Esophagus (tissue), 2 donors: ENCODE results near the gene SLC6A9. TPM values are rescaled to one million over a fixed set of nuclear protein-coding genes. Genes with fewer than 3 reads are reported as not detected.

ENCODE experiments used
- H3K27ac ChIP-seq, 2 donors: one replicate each; pipeline ENCODE4 v1.5.1; 2013; ENCODE audit warnings: low read depth in 2 of 2, mild to moderate bottlenecking in 2 of 2, inconsistent platforms in 1 of 2, low read length in 1 of 2, moderate library complexity in 1 of 2
- H3K27me3 ChIP-seq, 2 donors: one replicate each; pipeline ENCODE4 v1.6.1; 2013; ENCODE audit warnings: low read length in 2 of 2, control low read depth in 1 of 2, mild to moderate bottlenecking in 1 of 2; ENCODE audit not compliant: insufficient read depth in 2 of 2, control insufficient read depth in 1 of 2
- H3K36me3 ChIP-seq, 2 donors: one replicate each; pipeline ENCODE4 v1.6.1; 2013; ENCODE audit warnings: low read length in 1 of 2; ENCODE audit not compliant: control insufficient read depth in 2 of 2, insufficient read depth in 2 of 2
- H3K4me1 ChIP-seq, 2 donors: one replicate each; pipeline ENCODE4 v1.6.1; 2013; ENCODE audit warnings: low read length in 1 of 2; ENCODE audit not compliant: control insufficient read depth in 2 of 2, insufficient read depth in 2 of 2
- H3K4me3 ChIP-seq, 2 donors: one replicate each; pipeline ENCODE4 v1.5.1; 2013; ENCODE audit warnings: low read length in 2 of 2, mild to moderate bottlenecking in 2 of 2, low read depth in 1 of 2, moderate library complexity in 1 of 2
- H3K9me3 ChIP-seq, 2 donors: one replicate each; pipeline ENCODE4 v1.6.1; 2013; ENCODE audit warnings: mild to moderate bottlenecking in 2 of 2, low read depth in 1 of 2, low read length in 1 of 2, moderate library complexity in 1 of 2; ENCODE audit not compliant: control insufficient read depth in 2 of 2, insufficient read depth in 1 of 2
- WGBS, 2 donors: extraction: QIAGEN DNeasy Blood & Tissue Kit; methylation state at CpG; one replicate each; pipeline ENCODE4 v1.1.7; 2013; 5-methylcytosine and 5-hydroxymethylcytosine counted together
- polyA plus RNA-seq, 2 donors: library from polyadenylated mRNA; stranded (reverse); fragments of 200-250 nt; gene quantifications; one replicate each; pipeline ENCODE4 v1.2.3, GENCODE V29; 2013
- donor health status: healthy with polysubstance abuse.
- donor health status: Bipolar disorder and iron deficiency.

The SLC6A9 gene
- polyA plus RNA-seq, 2 donors: 13.8 to 22.8 TPM

GRCh38 chr1:44038876-44039657 lies 7.8 kb upstream of the SLC6A9 start:
- no peaks in the 10 kb centered on the region for H3K36me3 ChIP-seq
- peaks cover 3 to 10% of the 10 kb centered on the region in 2 donors for H3K4me1 ChIP-seq
- no peak overlapping the region for H3K4me3 ChIP-seq
- H3K27me3 ChIP-seq: no peaks in the 10 kb centered on the region
- no peak overlapping the region for H3K27ac ChIP-seq
- H3K9me3 ChIP-seq: no peaks in the 10 kb centered on the region
- WGBS, 2 donors: 82 to 87% methylated on average over 2 of the region's 2 CpGs

- Histone ChIP-seq H3K4me1 (peaks cover 3 to 11% of the 10 kb centered on the region in 2 donors), H3K27me3 (no peaks in the 10 kb centered on the region), H3K36me3 (no peaks in the 10 kb centered on the region), H3K9me3 (no peaks in the 10 kb centered on the region), H3K4me3 (no peak overlapping the region), H3K27ac (peak overlapping the region in 1 of 2 donors; percentile 8)
- WGBS, 2 donors: 67 to 69% methylated on average over 5 of the region's 5 CpGs
Measured at GRCh38 chr1:44037154-44037553, 5.9 kb upstream of the SLC6A9 start.

- H3K27ac ChIP-seq: peak overlapping the region; percentile 11 to 65
- no peaks in the 10 kb centered on the region for H3K27me3 ChIP-seq
- H3K9me3 ChIP-seq: no peaks in the 10 kb centered on the region
- no peak overlapping the region for H3K4me3 ChIP-seq
- 7 to 9% methylated on average over 6 of the region's 6 CpGs for WGBS, 2 donors
- peaks cover 3 to 17% of the 10 kb centered on the region in 2 donors for H3K4me1 ChIP-seq
- no peaks in the 10 kb centered on the region for H3K36me3 ChIP-seq
Measured at GRCh38 chr1:44036409-44037139, 5.3 kb upstream of the SLC6A9 start.

GRCh38 chr1:44035726-44036408 lies 4.6 kb upstream of the SLC6A9 start:
- Histone ChIP-seq H3K4me3 (no peak overlapping the region), H3K9me3 (no peaks in the 10 kb centered on the region), H3K4me1 (peaks cover 3 to 18% of the 10 kb centered on the region in 2 donors), H3K27ac (peak overlapping the region; percentile 11 to 52), H3K36me3 (no peaks in the 10 kb centered on the region), H3K27me3 (no peaks in the 10 kb centered on the region)
- 56 to 57% methylated on average over 8 of the region's 8 CpGs for WGBS, 2 donors

GRCh38 chr1:44034976-44035716 lies 3.9 kb upstream of the SLC6A9 start:
- Histone ChIP-seq H3K27ac (peak overlapping the region in 1 of 2 donors; percentile 40), H3K4me1 (peaks cover 3 to 18% of the 10 kb centered on the region in 2 donors)

GRCh38 chr1:44034423-44034822 lies 3.2 kb upstream of the SLC6A9 start:
- peaks cover 4 to 20% of the 10 kb centered on the region in 2 donors for H3K4me1 ChIP-seq
- WGBS, 2 donors: 95 to 96% methylated on average over 4 of the region's 4 CpGs
- no peaks in the 10 kb centered on the region for H3K9me3 ChIP-seq
- no peak overlapping the region for H3K4me3 ChIP-seq
- no peaks in the 10 kb centered on the region for H3K27me3 ChIP-seq
- H3K36me3 ChIP-seq: no peaks in the 10 kb centered on the region
- H3K27ac ChIP-seq: no peak overlapping the region

More at GRCh38 chr1:44034976-44035716, 3.9 kb upstream of the SLC6A9 start:
- 75 to 76% methylated on average over 11 of the region's 11 CpGs for WGBS, 2 donors
- no peaks in the 10 kb centered on the region for H3K9me3 ChIP-seq
- no peaks in the 10 kb centered on the region for H3K36me3 ChIP-seq
- no peak overlapping the region for H3K4me3 ChIP-seq
- H3K27me3 ChIP-seq: no peaks in the 10 kb centered on the region

GRCh38 chr1:44033756-44034155 lies 2.5 kb upstream of the SLC6A9 start:
- H3K4me3 ChIP-seq: no peak overlapping the region
- H3K36me3 ChIP-seq: no peaks in the 10 kb centered on the region
- H3K27ac ChIP-seq: no peak overlapping the region
- H3K4me1 ChIP-seq: peaks cover 6 to 27% of the 10 kb centered on the region in 2 donors
- H3K9me3 ChIP-seq: no peaks in the 10 kb centered on the region
- 61 to 63% methylated on average over 5 to 8 of the region's 8 CpGs for WGBS, 2 donors
- no peaks in the 10 kb centered on the region for H3K27me3 ChIP-seq

GRCh38 chr1:44033041-44033575 lies 1.8 kb upstream of the SLC6A9 start:
- Histone ChIP-seq H3K9me3 (no peaks in the 10 kb centered on the region), H3K4me3 (no peak overlapping the region), H3K36me3 (no peaks in the 10 kb centered on the region), H3K4me1 (peaks cover 6 to 30% of the 10 kb centered on the region in 2 donors), H3K27ac (peak overlapping the region in 1 of 2 donors; percentile 19), H3K27me3 (no peaks in the 10 kb centered on the region)
- WGBS, 2 donors: 85 to 87% methylated on average over 8 of the region's 8 CpGs
